PFSK-1 (cell line): Measurements from ENCODE around the gene ALG14.

Experiments used
- FOXP2 ChIP-seq: optimal IDR thresholded peaks from 2 replicates; pipeline ENCODE3; 2011; ENCODE audit warnings: borderline replicate concordance, control low read depth, inconsistent platforms; ENCODE audit not compliant: insufficient read depth; ENCODE audit errors: extremely low read length, extremely low read depth
- POLR2AphosphoS5 ChIP-seq: IDR thresholded peaks from 2 replicates; pipeline ENCODE4 v1.6.1; 2012; ENCODE audit warnings: low read depth, mild to moderate bottlenecking, control low read depth, low read length, moderate library complexity
- REST ChIP-seq, 2 experiments: IDR thresholded peaks; 2 replicates each; pipeline versions ENCODE4 v1.6.1 to v1.8.0; 2011 to 2012; ENCODE audit warnings: low read depth in 2 of 2, low read length in 2 of 2, control low read depth in 1 of 2, inconsistent platforms in 1 of 2, mild to moderate bottlenecking in 1 of 2, moderate library complexity in 1 of 2; ENCODE audit not compliant: insufficient read depth in 1 of 2
- SIN3A ChIP-seq: IDR thresholded peaks from 2 replicates; pipeline ENCODE4 v1.6.1; 2012; ENCODE audit warnings: mild to moderate bottlenecking, low read length, moderate library complexity, borderline replicate concordance; ENCODE audit not compliant: insufficient read depth
- TAF1 ChIP-seq: IDR thresholded peaks from 2 replicates; pipeline ENCODE4 v1.6.1; 2012; ENCODE audit warnings: low read length, control low read depth, borderline replicate concordance; ENCODE audit not compliant: insufficient read depth

ALG14 gene

GRCh38 chr1:95035536-95035935 is 37.2 kb downstream of the ALG14 start:
- TF ChIP-seq TAF1 (no peak), SIN3A (no peak), POLR2AphosphoS5 (no peak), FOXP2 (no peak), REST (IDR thresholded peaks at IDR 0.05; ENCODE audit: insufficient read depth in 1 of 2, low read depth in 2 of 2, low read length in 2 of 2) (no peak)

GRCh38 chr1:95034506-95034905 is 38.2 kb downstream of the ALG14 start:
- TF ChIP-seq POLR2AphosphoS5: no peak
- no peak for TF ChIP-seq TAF1
- no peak for TF ChIP-seq FOXP2
- TF ChIP-seq REST (IDR thresholded peaks at IDR 0.05; ENCODE audit: insufficient read depth in 1 of 2, low read depth in 2 of 2, low read length in 2 of 2): no peak
- no peak for TF ChIP-seq SIN3A

- no peak for TF ChIP-seq FOXP2
- TF ChIP-seq TAF1: no peak
- TF ChIP-seq SIN3A: no peak
- TF ChIP-seq REST (IDR thresholded peaks at IDR 0.05; ENCODE audit: insufficient read depth in 1 of 2, low read depth in 2 of 2, low read length in 2 of 2): no peak
- TF ChIP-seq POLR2AphosphoS5: no peak
These were observed 38.9 kb downstream of the ALG14 start for GRCh38 chr1:95033843-95034242.

GRCh38 chr1:95029532-95029931 is 43.2 kb downstream of the ALG14 start:
- no peak for TF ChIP-seq TAF1
- TF ChIP-seq SIN3A: no peak
- no peak for TF ChIP-seq POLR2AphosphoS5
- TF ChIP-seq FOXP2: no peak
- TF ChIP-seq REST (IDR thresholded peaks at IDR 0.05; ENCODE audit: insufficient read depth in 1 of 2, low read depth in 2 of 2, low read length in 2 of 2): no peak

GRCh38 chr1:95028954-95029353 is 43.8 kb downstream of the ALG14 start:
- no peak for TF ChIP-seq FOXP2
- TF ChIP-seq POLR2AphosphoS5: no peak
- no peak for TF ChIP-seq SIN3A
- no peak for TF ChIP-seq TAF1
- no peak for TF ChIP-seq REST (IDR thresholded peaks at IDR 0.05; ENCODE audit: insufficient read depth in 1 of 2, low read depth in 2 of 2, low read length in 2 of 2)
